HFF-Myc (cell line): ENCODE measurements around the gene DNAJC18.

Source experiments
- DNase-seq: peaks from one replicate; pipeline ENCODE4 v3.0.0-alpha.2; 2011; ENCODE audit warnings: low read depth; ENCODE audit errors: extremely low read depth
- H3K4me3 ChIP-seq: replicated peaks from 2 replicates; pipeline ENCODE4 v1.5.1; 2011; ENCODE audit warnings: low read depth, mild to moderate bottlenecking, control low read depth, low read length
- CTCF ChIP-seq: IDR thresholded peaks from 2 replicates; pipeline ENCODE4 v1.5.1; 2012; ENCODE audit warnings: mild to moderate bottlenecking, low read depth, low read length, control low read depth; ENCODE audit errors: missing control alignments

DNAJC18 gene

GRCh38 chr5:139386050-139386438, 53.3 kb downstream of the DNAJC18 start:
- TF ChIP-seq CTCF = no peak
- DNase-seq = no peak
- no peak overlapping the region for H3K4me3 ChIP-seq

- no peak for TF ChIP-seq CTCF
- no peak overlapping the region for H3K4me3 ChIP-seq
- no peak for DNase-seq
These were observed 54.0 kb downstream of the DNAJC18 start for GRCh38 chr5:139385061-139386049.

- H3K4me3 ChIP-seq = no peak overlapping the region
- no peak for TF ChIP-seq CTCF
- DNase-seq = no peak
These were observed 54.7 kb downstream of the DNAJC18 start for GRCh38 chr5:139384591-139385051.

- DNase-seq = no peak
- no peak for TF ChIP-seq CTCF
- no peak overlapping the region for H3K4me3 ChIP-seq
These were observed 55.2 kb downstream of the DNAJC18 start for GRCh38 chr5:139383993-139384590.

- no peak for DNase-seq
- TF ChIP-seq CTCF = no peak
- no peak within 1 kb of the TSS for H3K4me3 ChIP-seq
These were observed 55.9 kb downstream of the DNAJC18 start, which contains the start of gene SLC23A1 for GRCh38 chr5:139383275-139383992. Gene SLC23A1 (minus strand): TSS chr5:139383297. CDS start chr5:139383253, 44 bp downstream.

GRCh38 chr5:139382807-139383206, 56.5 kb downstream of the DNAJC18 start:
- H3K4me3 ChIP-seq = no peak overlapping the region
- TF ChIP-seq CTCF = no peak
- DNase-seq = no peak
